Heart right ventricle (tissue), 16 donors: ENCODE measurements around the gene HCN2. TPM values are rescaled to one million over a fixed set of nuclear protein-coding genes. Genes with fewer than 3 reads are reported as not detected.

Experiments used
- ATAC-seq, 8 donors: fragments of 200-7000 bp; cut with Tn5 transposase; one replicate each; pipeline ENCODE4 v1.9.1; 2020; ENCODE audit warnings: mild to moderate bottlenecking in 8 of 8, moderate library complexity in 8 of 8, moderate number of reproducible peaks in 1 of 8
- DNase-seq, 2 donors: peaks; one replicate each; pipeline ENCODE4 v3.0.0-alpha.2; 2020
- H3K27ac ChIP-seq, 10 donors: fragments of 200-600 bp; sonication (generic) in 2 of 10; one replicate each; pipeline versions ENCODE4 v1.5.0 to v1.8.0; 2020 to 2022; ENCODE audit warnings: mild to moderate bottlenecking in 3 of 10
- H3K27me3 ChIP-seq, 7 donors: fragments of 200-600 bp; one replicate each; pipeline ENCODE4 v1.8.0; 2021 to 2022; ENCODE audit warnings: mild to moderate bottlenecking in 2 of 7
- H3K36me3 ChIP-seq, 9 donors: fragments of 200-600 bp; sonication (generic) in 1 of 9; one replicate each; pipeline versions ENCODE4 v1.5.0 to v1.8.0; 2020 to 2022; ENCODE audit warnings: mild to moderate bottlenecking in 2 of 9
- H3K4me1 ChIP-seq, 9 donors: fragments of 200-600 bp; sonication (generic) in 1 of 9; one replicate each; pipeline versions ENCODE4 v1.5.0 to v1.8.0; 2020 to 2022; ENCODE audit warnings: mild to moderate bottlenecking in 4 of 9
- H3K4me3 ChIP-seq, 10 donors: fragments of 200-600 bp; sonication (generic) in 2 of 10; one replicate each; pipeline versions ENCODE4 v1.5.0 to v1.8.0; 2020 to 2022; ENCODE audit warnings: mild to moderate bottlenecking in 7 of 10, moderate library complexity in 2 of 10
- H3K9me3 ChIP-seq, 11 donors: fragments of 200-600 bp in 10 of 11; sonication (generic) in 2 of 11; one replicate each; pipeline versions ENCODE4 v1.5.0 to v1.8.0; 2013 to 2022; ENCODE audit warnings: mild to moderate bottlenecking in 2 of 11, control low read depth in 1 of 11, moderate library complexity in 1 of 11
- CTCF ChIP-seq, 9 donors: fragments of 200-600 bp; sonication (generic) in 2 of 9; IDR thresholded peaks; one replicate each; pipeline versions ENCODE4 v1.5.0 to v1.8.0; 2021 to 2022; ENCODE audit warnings: antibody characterized with exemption in 9 of 9, mild to moderate bottlenecking in 5 of 9, moderate library complexity in 1 of 9
- WGBS, 2 donors: extraction: QIAGEN DNeasy Blood & Tissue Kit; methylation state at CpG; one replicate each; pipeline ENCODE4 v1.1.7; 2013; ENCODE audit warnings: inconsistent platforms in 1 of 2; 5-methylcytosine and 5-hydroxymethylcytosine counted together
- intact Hi-C, 10 donors: fragments of 100-400 bp; cut with DNase I; formaldehyde crosslinking; loops; one replicate each; pipeline versions ENCODE4 v1.11.1 to v1.14.2; 2022
- polyA plus RNA-seq, 2 donors: library from polyadenylated mRNA; stranded (reverse); fragments of 200-250 nt; gene quantifications; one replicate each; pipeline ENCODE4 v1.2.3, GENCODE V29; 2013
- total RNA-seq, 10 donors: library from RNA; stranded (reverse); fragmentation: NEBNext Ultra II Directional in 3 of 10; extraction: Animal tissue kit (Norgen Biotek cat#: 25700) in 3 of 10; gene quantifications; one replicate each; pipeline versions ENCODE4 v1.2.1 to v1.2.4, GENCODE V29; 2021 to 2023
- donor health status: Arrhythmogenic right ventricular cardiomyopathy.
- donor health status: ischemic (EF 13 %, LVEDD 7.1; RV severe dilation, severe dysfunction).
- donor health status: healthy with polysubstance abuse.
- donor health status: DM: no; HTN: yes; CAD: no.
- donor health status: DM: no; HTN: no; CAD: no.
- donor health status: ischemic (EF 25% LVEDD 6.9; RV normal size, moderate dysfunction).
- donor health status: ischemic (EF 25% LVEDD 5.7; RV mildly dilated, moderate dysfunction).
- donor health status: healthy.
- donor health status: DM: yes; HTN: yes; CAD: no.
- donor health status: Ischemic cardiomyopathy.
- donor health status: ischemic (EF 35%, LVEDD 5.7; RV mildly dilated, moderate dysfunction).
- donor health status: nonischemic (EF 11% LVEDD 7.7; RV severe dilation, severe dysfunction).
- donor health status: DM: yes; HTN: yes; CAD: no.
- donor health status: PGD.
- donor health status: ischemic (EF 29% LVEDD 5.4; RV normal size, mild dysfunction).
- donor health status: nonischemic (EF 23%, LVEDD 6.1; RV moderate dilation, normal function).

HCN2 gene
- total and polyA plus RNA-seq, 12 donors = 0.90 to 10.7 (median 4.8) TPM

DNA sequence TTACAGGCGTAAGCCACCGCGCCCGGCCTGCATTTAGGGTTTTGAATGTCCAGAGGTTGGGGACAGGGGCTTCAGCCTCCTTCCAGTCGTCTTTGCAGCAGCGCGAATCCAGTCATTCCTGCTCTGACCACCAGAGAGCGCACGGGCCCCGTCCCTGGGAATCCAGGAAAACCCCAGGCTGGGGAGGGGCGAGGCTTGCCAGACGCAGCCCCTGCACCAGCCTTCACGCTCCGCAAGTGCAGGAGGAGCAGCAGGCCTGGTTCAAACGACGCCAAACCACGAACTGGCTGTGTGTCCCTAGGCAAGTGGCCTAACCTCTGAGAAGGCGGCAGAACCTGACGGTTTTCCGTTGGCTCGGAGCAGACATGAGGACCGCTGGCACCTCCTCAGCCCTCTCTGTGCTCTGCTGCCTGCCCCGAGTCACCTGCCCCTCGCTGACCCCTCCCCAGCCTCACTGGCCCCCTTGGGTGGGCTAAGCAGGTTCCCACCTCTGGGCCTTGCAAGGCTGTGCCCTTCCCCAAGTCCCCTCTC, 75.3 kb downstream of the HCN2 start:
- Histone ChIP-seq H3K4me1 (peaks cover 17 to 43% (median 39%) of the 10 kb centered on the region in 9 donors), H3K4me3 (peak overlapping the region in 8 of 10 donors; percentile 2 to 39 (median 26)), H3K27ac (peak overlapping the region in 1 of 10 donors; percentile 9), H3K36me3 (no peaks in the 10 kb centered on the region), H3K9me3 (peaks cover 0 to 7% (median 0%) of the 10 kb centered on the region in 11 donors), H3K27me3 (no peaks in the 10 kb centered on the region)
- TF ChIP-seq CTCF (IDR thresholded peaks at IDR 0.05) = peak; percentile 89 to 98 (median 97)
- WGBS, 2 donors = 5 to 7% methylated on average over 24 of the region's 24 CpGs
- peak; percentile 80 to 86 for DNase-seq
- peak; percentile 18 to 71 (median 40) for ATAC-seq
- intact Hi-C loops = loop anchor here in 8 of 10 donors (1.0 to 2.0 kb wide), 4 partner anchors 68 to 70 kb away; no protein-coding TSS in a partner anchor

Other genes with a start within 250 kb of the HCN2 start
- gene MIER2, start 245.1 kb upstream of the HCN2 start, total RNA-seq = 10 to 100 TPM; 11.1 to 34.6 (median 16.3) TPM
- gene MIER2, start 245.1 kb upstream of the HCN2 start, polyA plus RNA-seq = 10 to 100 TPM; 25.1 to 30.4 TPM
- gene C2CD4C, start 180.7 kb upstream of the HCN2 start, total RNA-seq = 1 to 10 TPM in 3 of 10 donors, under 1 TPM in 7; 0.26 to 2.2 (median 0.62) TPM
- 1 to 10 TPM; 2.1 to 2.2 TPM for gene C2CD4C, start 180.7 kb upstream of the HCN2 start, polyA plus RNA-seq
- gene SHC2, start 128.8 kb upstream of the HCN2 start, total RNA-seq = 10 to 100 TPM in 9 of 10 donors, 1 to 10 TPM in 1; 7.7 to 16.3 (median 12.4) TPM
- gene SHC2, start 128.8 kb upstream of the HCN2 start, polyA plus RNA-seq = 10 to 100 TPM; 11.2 to 33.5 TPM
- gene MADCAM1, start 93.4 kb upstream of the HCN2 start, total RNA-seq = under 1 TPM in 9 of 10 donors, not detected in 1; 0.14 to 0.71 (median 0.17) TPM
- gene MADCAM1, start 93.4 kb upstream of the HCN2 start, polyA plus RNA-seq = under 1 TPM; 0.09 to 0.80 TPM
- gene TPGS1, start 82.4 kb upstream of the HCN2 start, total RNA-seq = 10 to 100 TPM in 6 of 10 donors, 1 to 10 TPM in 4; 7.1 to 13.5 (median 10.2) TPM
- 10 to 100 TPM; 22.1 to 22.2 TPM for gene TPGS1, start 82.4 kb upstream of the HCN2 start, polyA plus RNA-seq
- 100 to 1,000 TPM in 2 of 10 donors, 10 to 100 TPM in 8; 70.2 to 116 (median 76.7) TPM for gene CDC34, start 58.1 kb upstream of the HCN2 start, total RNA-seq
- gene CDC34, start 58.1 kb upstream of the HCN2 start, polyA plus RNA-seq = 100 to 1,000 TPM; 120 to 162 TPM
- gene GZMM, start 45.8 kb upstream of the HCN2 start, total RNA-seq = 1 to 10 TPM in 1 of 10 donors, under 1 TPM in 3, not detected in 6; 0.25 to 2.7 (median 0.37) TPM
- gene GZMM, start 45.8 kb upstream of the HCN2 start, polyA plus RNA-seq = under 1 TPM in 1 of 2 donors, not detected in 1; 0.46 TPM
- gene BSG, start 17.3 kb upstream of the HCN2 start, total RNA-seq = 1,000 to 10,000 TPM; 1,225 to 2,457 (median 1,705) TPM
- gene BSG, start 17.3 kb upstream of the HCN2 start, polyA plus RNA-seq = 1,000 to 10,000 TPM in 1 of 2 donors, 100 to 1,000 TPM in 1; 829 to 5,252 TPM
- 10 to 100 TPM; 37.2 to 61.7 (median 45.3) TPM for gene POLRMT, start 43.7 kb downstream of the HCN2 start, total RNA-seq
- gene POLRMT, start 43.7 kb downstream of the HCN2 start, polyA plus RNA-seq = 100 to 1,000 TPM in 1 of 2 donors, 10 to 100 TPM in 1; 43.2 to 159 TPM
- gene FGF22, start 50.0 kb downstream of the HCN2 start, total RNA-seq = under 1 TPM in 5 of 10 donors, not detected in 5; 0.20 to 0.36 (median 0.30) TPM
- under 1 TPM; 0.16 to 0.44 TPM for gene FGF22, start 50.0 kb downstream of the HCN2 start, polyA plus RNA-seq
- 10 to 100 TPM; 20.3 to 43.6 (median 22.5) TPM for gene RNF126, start 73.3 kb downstream of the HCN2 start, total RNA-seq
- 10 to 100 TPM; 27.1 to 46.1 TPM for gene RNF126, start 73.3 kb downstream of the HCN2 start, polyA plus RNA-seq
- 100 to 1,000 TPM in 3 of 10 donors, 10 to 100 TPM in 7; 33.4 to 153 (median 77.3) TPM for gene FSTL3, start 86.5 kb downstream of the HCN2 start, total RNA-seq
- 100 to 1,000 TPM; 118 to 279 TPM for gene FSTL3, start 86.5 kb downstream of the HCN2 start, polyA plus RNA-seq
- not detected for gene PRSS57, start 105.6 kb downstream of the HCN2 start, total RNA-seq
- gene PRSS57, start 105.6 kb downstream of the HCN2 start, polyA plus RNA-seq = under 1 TPM in 1 of 2 donors, not detected in 1; 0.06 TPM
- gene PALM, start 119.1 kb downstream of the HCN2 start, total RNA-seq = 10 to 100 TPM; 12.5 to 33.0 (median 17.7) TPM
- 10 to 100 TPM; 18.9 to 36.7 TPM for gene PALM, start 119.1 kb downstream of the HCN2 start, polyA plus RNA-seq
- gene MISP, start 161.2 kb downstream of the HCN2 start, total RNA-seq = not detected
- gene MISP, start 161.2 kb downstream of the HCN2 start, polyA plus RNA-seq = under 1 TPM in 1 of 2 donors, not detected in 1; 0.01 TPM
- gene PTBP1, start 207.6 kb downstream of the HCN2 start, total RNA-seq = 100 to 1,000 TPM in 1 of 10 donors, 10 to 100 TPM in 9; 46.2 to 106 (median 56.8) TPM
- gene PTBP1, start 207.6 kb downstream of the HCN2 start, polyA plus RNA-seq = 10 to 100 TPM; 48.2 to 74.3 TPM
- gene PLPPR3, start 232.1 kb downstream of the HCN2 start, total RNA-seq = not detected
- gene PLPPR3, start 232.1 kb downstream of the HCN2 start, polyA plus RNA-seq = not detected
- gene AZU1, start 238.0 kb downstream of the HCN2 start, total RNA-seq = 1 to 10 TPM in 1 of 10 donors, not detected in 9; 1.7 TPM
- under 1 TPM in 1 of 2 donors, not detected in 1; 0.06 TPM for gene AZU1, start 238.0 kb downstream of the HCN2 start, polyA plus RNA-seq